SK-N-SH treated with all-trans-retinoic acid at 6 μM for 48 hours (cell line): ENCODE data around the gene CARD9.

ENCODE experiments used
- CREB5 ChIP-seq: fragments of 250-450 bp; sonication (Bioruptor Pico); IDR thresholded peaks from 2 replicates; pipeline ENCODE4 v1.5.1; 2020; ENCODE audit warnings: low read depth, mild to moderate bottlenecking, moderate library complexity
- ESRRG ChIP-seq: fragments of 250-450 bp; sonication (Bioruptor Pico); IDR thresholded peaks from 2 replicates; pipeline ENCODE4 v1.6.1; 2021; ENCODE audit warnings: mild to moderate bottlenecking
- GLIS3 ChIP-seq: fragments of 250-450 bp; sonication (Bioruptor Pico); IDR thresholded peaks from 2 replicates; pipeline ENCODE4 v1.5.0; 2020; ENCODE audit warnings: mild to moderate bottlenecking, moderate library complexity
- ISL1 ChIP-seq: fragments of 250-450 bp; sonication (Bioruptor Pico); IDR thresholded peaks from 2 replicates; pipeline ENCODE4 v2.1.2; 2022; ENCODE audit warnings: mild to moderate bottlenecking, moderate library complexity
- OSR1 ChIP-seq: fragments of 250-450 bp; sonication (Bioruptor Pico); IDR thresholded peaks from 2 replicates; pipeline ENCODE4 v1.8.0; 2022; ENCODE audit warnings: moderate library complexity, mild to moderate bottlenecking, inconsistent platforms
- PATZ1 ChIP-seq: fragments of 250-450 bp; sonication (Bioruptor Pico); IDR thresholded peaks from 2 replicates; pipeline ENCODE4 v1.8.0; 2020; ENCODE audit warnings: mild to moderate bottlenecking, moderate library complexity, borderline replicate concordance
- RARB ChIP-seq: fragments of 250-450 bp; sonication (Bioruptor Pico); IDR thresholded peaks from 2 replicates; pipeline ENCODE4 v1.8.0; 2021; ENCODE audit warnings: mild to moderate bottlenecking, moderate library complexity
- TSHZ2 ChIP-seq: fragments of 250-450 bp; sonication (Bioruptor Pico); IDR thresholded peaks from 2 replicates; pipeline ENCODE4 v1.5.0; 2020; ENCODE audit warnings: mild to moderate bottlenecking, moderate library complexity
- ZFP3 ChIP-seq: fragments of 250-450 bp; sonication (Bioruptor Pico); IDR thresholded peaks from 2 replicates; pipeline ENCODE4 v1.5.0; 2020; ENCODE audit warnings: mild to moderate bottlenecking, moderate library complexity
- ZFP30 ChIP-seq: fragments of 450-650 bp; formaldehyde crosslinking; IDR thresholded peaks from 2 replicates; pipeline ENCODE4 v1.5.0; 2022; ENCODE audit warnings: mild to moderate bottlenecking, moderate library complexity
- ZNF565 ChIP-seq: fragments of 450-650 bp; formaldehyde crosslinking; conservative IDR thresholded peaks from 2 replicates; pipeline ENCODE4 v1.5.0; 2020; ENCODE audit warnings: low read depth, mild to moderate bottlenecking, moderate library complexity
- ZNF70 ChIP-seq: fragments of 450-650 bp; formaldehyde crosslinking; IDR thresholded peaks from 2 replicates; pipeline ENCODE4 v1.5.0; 2020; ENCODE audit warnings: mild to moderate bottlenecking, moderate library complexity

- no peak for TF ChIP-seq ZFP30 (CRISPR knock-in tag)
- TF ChIP-seq ZNF70, result no peak
- no peak for TF ChIP-seq CREB5 (CRISPR knock-in tag)
- no peak for TF ChIP-seq GLIS3 (CRISPR knock-in tag)
- TF ChIP-seq OSR1 (CRISPR knock-in tag), result no peak
- no peak for TF ChIP-seq PATZ1
- no peak for TF ChIP-seq ZNF565
- TF ChIP-seq RARB (CRISPR knock-in tag), result no peak
- no peak for TF ChIP-seq TSHZ2 (CRISPR knock-in tag)
- TF ChIP-seq ZFP3 (CRISPR knock-in tag), result no peak
- no peak for TF ChIP-seq ESRRG (CRISPR knock-in tag)
- no peak for TF ChIP-seq ISL1 (CRISPR knock-in tag)
Measured at GRCh38 chr9:136366826-136367225, 6.6 kb downstream of the CARD9 start.
